Measurements from ENCODE around the gene TBC1D22A. TPM values are rescaled to one million over a fixed set of nuclear protein-coding genes. Genes with fewer than 3 reads are reported as not detected.

TBC1D22A gene
- total RNA-seq, 1 donor from 2014 or later = 87.8 TPM

- H3K4me3 ChIP-seq = no peak overlapping the region
- no peaks in the 10 kb centered on the region for H3K36me3 ChIP-seq
- intact Hi-C loops (cut with DNase I) = no loop called here
- H3K4me1 ChIP-seq = no peaks in the 10 kb centered on the region
- H3K9me3 ChIP-seq = no peaks in the 10 kb centered on the region
- H3K27ac ChIP-seq = no peak overlapping the region
- TF ChIP-seq, protein P1, sequence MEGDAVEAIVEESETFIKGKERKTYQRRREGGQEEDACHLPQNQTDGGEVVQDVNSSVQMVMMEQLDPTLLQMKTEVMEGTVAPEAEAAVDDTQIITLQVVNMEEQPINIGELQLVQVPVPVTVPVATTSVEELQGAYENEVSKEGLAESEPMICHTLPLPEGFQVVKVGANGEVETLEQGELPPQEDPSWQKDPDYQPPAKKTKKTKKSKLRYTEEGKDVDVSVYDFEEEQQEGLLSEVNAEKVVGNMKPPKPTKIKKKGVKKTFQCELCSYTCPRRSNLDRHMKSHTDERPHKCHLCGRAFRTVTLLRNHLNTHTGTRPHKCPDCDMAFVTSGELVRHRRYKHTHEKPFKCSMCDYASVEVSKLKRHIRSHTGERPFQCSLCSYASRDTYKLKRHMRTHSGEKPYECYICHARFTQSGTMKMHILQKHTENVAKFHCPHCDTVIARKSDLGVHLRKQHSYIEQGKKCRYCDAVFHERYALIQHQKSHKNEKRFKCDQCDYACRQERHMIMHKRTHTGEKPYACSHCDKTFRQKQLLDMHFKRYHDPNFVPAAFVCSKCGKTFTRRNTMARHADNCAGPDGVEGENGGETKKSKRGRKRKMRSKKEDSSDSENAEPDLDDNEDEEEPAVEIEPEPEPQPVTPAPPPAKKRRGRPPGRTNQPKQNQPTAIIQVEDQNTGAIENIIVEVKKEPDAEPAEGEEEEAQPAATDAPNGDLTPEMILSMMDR (IDR thresholded peaks at IDR 0.05) = no peak
- no peaks in the 10 kb centered on the region for H3K27me3 ChIP-seq
- no peak for DNase-seq (ENCODE audit: low spot score in 2 of 2)
Measured at GRCh38 chr22:47129902-47130635, 367.6 kb downstream of the TBC1D22A start.

DNA sequence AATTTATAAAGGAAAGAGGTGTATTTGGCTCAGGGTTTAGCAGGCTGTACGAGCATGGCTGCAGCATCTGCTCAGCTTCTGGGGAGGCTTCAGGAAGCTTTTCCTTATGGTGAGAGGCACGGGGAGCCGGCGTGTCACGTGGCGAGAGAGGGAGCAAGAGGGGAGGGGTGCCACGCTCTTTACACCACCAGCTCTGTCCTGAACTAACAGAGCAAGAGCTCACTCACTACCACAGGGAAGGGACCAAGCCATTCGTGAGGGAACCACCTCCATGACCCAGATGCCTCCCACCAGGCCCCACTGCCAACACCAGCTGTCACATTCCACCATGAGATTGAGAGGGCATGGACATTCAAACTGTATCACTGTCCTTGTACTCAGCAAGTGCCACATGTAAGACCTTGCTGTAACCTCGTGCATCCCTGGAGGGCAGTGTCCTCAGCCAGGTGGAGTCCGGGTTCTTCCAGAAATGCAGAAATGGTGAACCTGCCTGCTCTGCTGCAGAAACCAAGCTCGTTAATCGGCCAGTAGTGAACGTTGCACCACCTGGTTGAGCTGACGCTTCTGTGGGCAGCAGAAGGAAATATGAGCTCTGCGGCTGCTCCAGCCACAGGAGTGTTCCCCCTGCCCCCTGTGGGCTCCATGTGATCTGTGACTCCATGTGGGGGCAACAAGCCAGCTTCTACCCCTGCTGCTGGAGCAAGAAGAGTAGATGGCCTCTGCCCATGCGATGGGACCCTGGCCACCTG is 368.6 kb downstream of the TBC1D22A start:
- no peak overlapping the region for H3K4me3 ChIP-seq
- intact Hi-C loops (cut with DNase I) = no loop called here
- no peak overlapping the region for H3K27ac ChIP-seq
- H3K36me3 ChIP-seq = no peaks in the 10 kb centered on the region
- H3K4me1 ChIP-seq = no peaks in the 10 kb centered on the region
- TF ChIP-seq, protein P1 (IDR thresholded peaks at IDR 0.05) = no peak
- no peaks in the 10 kb centered on the region for H3K27me3 ChIP-seq
- no peaks in the 10 kb centered on the region for H3K9me3 ChIP-seq
- no peak for DNase-seq (ENCODE audit: low spot score in 2 of 2)

DNA sequence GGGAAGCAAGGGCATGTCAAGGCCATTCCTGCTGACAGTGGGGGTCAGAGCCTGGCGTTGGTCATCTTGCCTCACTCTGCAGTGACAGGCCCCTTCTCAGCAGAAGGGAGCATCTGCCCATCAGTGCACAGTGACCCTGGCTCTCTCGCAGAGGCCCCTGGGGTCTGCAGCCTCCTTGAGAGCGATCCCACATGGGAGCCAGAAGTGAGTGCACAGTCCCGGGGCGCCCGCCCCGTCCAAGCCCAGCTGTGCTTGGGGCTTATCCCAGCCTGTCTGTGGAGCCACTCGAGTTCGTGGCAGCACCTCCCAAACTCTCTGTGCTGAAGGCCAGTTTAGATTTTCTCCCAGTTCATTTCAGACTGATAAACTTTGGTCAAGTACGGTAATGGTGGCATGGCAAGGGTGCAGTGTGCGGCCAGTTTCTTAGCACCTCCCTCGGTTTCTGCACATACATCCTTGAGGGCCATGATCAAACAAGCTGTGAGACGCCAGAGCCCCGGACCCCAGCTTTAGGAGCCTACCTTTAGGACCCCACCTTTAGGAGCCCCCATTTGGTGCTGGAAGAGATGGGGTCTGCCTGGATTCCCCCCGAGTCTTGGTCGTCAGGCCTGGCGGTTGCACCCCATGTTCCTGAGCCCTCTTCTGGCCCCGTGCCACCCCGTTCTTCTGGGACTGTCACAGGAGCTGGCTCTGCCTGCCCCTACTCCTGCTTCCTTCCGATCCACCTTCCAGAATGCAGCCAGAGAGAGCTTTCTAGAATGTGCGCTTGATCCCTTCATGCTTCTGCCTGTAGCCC is 369.4 kb downstream of the TBC1D22A start:
- no peak for DNase-seq (ENCODE audit: low spot score in 2 of 2)
- Histone ChIP-seq H3K4me1 (no peaks in the 10 kb centered on the region), H3K36me3 (no peaks in the 10 kb centered on the region), H3K27me3 (no peaks in the 10 kb centered on the region), H3K9me3 (no peaks in the 10 kb centered on the region), H3K4me3 (no peak overlapping the region), H3K27ac (no peak overlapping the region)
- intact Hi-C loops (cut with DNase I) = no loop called here
- TF ChIP-seq, protein P1 (IDR thresholded peaks at IDR 0.05) = no peak

GRCh38 chr22:47132428-47132825 is 370.0 kb downstream of the TBC1D22A start:
- TF ChIP-seq, protein P1 (IDR thresholded peaks at IDR 0.05) = no peak
- Histone ChIP-seq H3K4me1 (no peaks in the 10 kb centered on the region), H3K36me3 (no peaks in the 10 kb centered on the region), H3K27ac (no peak overlapping the region), H3K27me3 (no peaks in the 10 kb centered on the region), H3K9me3 (no peaks in the 10 kb centered on the region), H3K4me3 (no peak overlapping the region)
- no peak for DNase-seq (ENCODE audit: low spot score in 2 of 2)
- intact Hi-C loops (cut with DNase I) = no loop called here

GRCh38 chr22:47133061-47133969 is 370.9 kb downstream of the TBC1D22A start:
- no peak overlapping the region for H3K27ac ChIP-seq
- no peaks in the 10 kb centered on the region for H3K9me3 ChIP-seq
- no peak for DNase-seq (ENCODE audit: low spot score in 2 of 2)
- no peak overlapping the region for H3K4me3 ChIP-seq
- H3K36me3 ChIP-seq = no peaks in the 10 kb centered on the region
- intact Hi-C loops (cut with DNase I) = no loop called here
- H3K4me1 ChIP-seq = no peaks in the 10 kb centered on the region
- H3K27me3 ChIP-seq = no peaks in the 10 kb centered on the region
- TF ChIP-seq, protein P1 (IDR thresholded peaks at IDR 0.05) = no peak

Measured in ascending aorta (tissue), 2 donors.